Lung (tissue), 12 donors: Measurements from ENCODE around the gene KCP. TPM values are rescaled to one million over a fixed set of nuclear protein-coding genes. Genes with fewer than 3 reads are reported as not detected.

ENCODE experiments used
- ATAC-seq: fragments of 200-7000 bp; cut with Tn5 transposase; one replicate; pipeline ENCODE4 v1.9.1; 2020; ENCODE audit warnings: moderate number of reproducible peaks; ENCODE audit not compliant: insufficient read depth, low FRiP score
- DNase-seq, 3 donors: peaks; one replicate each; pipeline ENCODE4 v3.0.0-alpha.2; 2013 to 2017
- H3K27ac ChIP-seq, 2 donors: one replicate each; pipeline ENCODE4 v1.5.1; 2013; ENCODE audit warnings: mild to moderate bottlenecking in 2 of 2, moderate library complexity in 2 of 2, control low read depth in 1 of 2, inconsistent platforms in 1 of 2, low read depth in 1 of 2, low read length in 1 of 2
- H3K27me3 ChIP-seq, 3 donors: one replicate each; pipeline ENCODE4 v1.5.1; 2013; ENCODE audit warnings: low read length in 2 of 3; ENCODE audit not compliant: control insufficient read depth in 3 of 3, insufficient read depth in 3 of 3
- H3K36me3 ChIP-seq, 4 donors: one replicate each; pipeline ENCODE4 v1.5.1; 2013; ENCODE audit warnings: low read length in 4 of 4, mild to moderate bottlenecking in 1 of 4, moderate library complexity in 1 of 4; ENCODE audit not compliant: control insufficient read depth in 4 of 4, insufficient read depth in 4 of 4
- H3K4me1 ChIP-seq, 5 donors: one replicate each; pipeline ENCODE4 v1.5.1; 2013; ENCODE audit warnings: low read length in 5 of 5, mild to moderate bottlenecking in 2 of 5, moderate library complexity in 1 of 5; ENCODE audit not compliant: control insufficient read depth in 5 of 5, insufficient read depth in 5 of 5
- H3K4me3 ChIP-seq: one replicate; pipeline ENCODE4 v1.5.1; 2013; ENCODE audit warnings: mild to moderate bottlenecking, control low read depth, moderate library complexity
- H3K9ac ChIP-seq, 2 donors: one replicate each; pipeline ENCODE4 v1.5.1; 2013; ENCODE audit warnings: low read length in 2 of 2, control low read depth in 1 of 2; ENCODE audit not compliant: insufficient read depth in 1 of 2
- H3K9me3 ChIP-seq, 4 donors: one replicate each; pipeline ENCODE4 v1.5.1; 2013; ENCODE audit warnings: low read length in 3 of 4, mild to moderate bottlenecking in 1 of 4, moderate library complexity in 1 of 4; ENCODE audit not compliant: control insufficient read depth in 4 of 4, insufficient read depth in 3 of 4
- WGBS, 2 donors: extraction: QIAGEN DNeasy Blood & Tissue Kit; methylation state at CpG; one replicate each; pipeline ENCODE4 v1.1.7; 2013; 5-methylcytosine and 5-hydroxymethylcytosine counted together
- polyA plus RNA-seq, 2 donors: library from polyadenylated mRNA; stranded (reverse); fragments of 200-250 nt; gene quantifications; one replicate each; pipeline ENCODE4 v1.2.1, GENCODE V29; 2013
- total RNA-seq, 2 donors: library from RNA; depleted of rRNA in 1 of 2; stranded (reverse); fragments of >200 nt in 1 of 2; gene quantifications; one replicate each; pipeline ENCODE4 v1.2.1, GENCODE V29; 2014 to 2021
- TF ChIP-seq, protein P1 (sequence below): IDR thresholded peaks from 2 replicates; pipeline ENCODE4 v1.5.1; 2012; ENCODE audit warnings: mild to moderate bottlenecking; ENCODE audit errors: control extremely low read depth, extremely low read depth
- donor health status: control.
- donor health status: control.
- donor health status: Bipolar disorder and iron deficiency.
- donor health status: healthy.
- donor health status: DM: yes; HTN: yes; CAD: no.

KCP gene
- total and polyA plus RNA-seq, 4 donors: 0.22 to 3.9 (median 0.56) TPM

DNA sequence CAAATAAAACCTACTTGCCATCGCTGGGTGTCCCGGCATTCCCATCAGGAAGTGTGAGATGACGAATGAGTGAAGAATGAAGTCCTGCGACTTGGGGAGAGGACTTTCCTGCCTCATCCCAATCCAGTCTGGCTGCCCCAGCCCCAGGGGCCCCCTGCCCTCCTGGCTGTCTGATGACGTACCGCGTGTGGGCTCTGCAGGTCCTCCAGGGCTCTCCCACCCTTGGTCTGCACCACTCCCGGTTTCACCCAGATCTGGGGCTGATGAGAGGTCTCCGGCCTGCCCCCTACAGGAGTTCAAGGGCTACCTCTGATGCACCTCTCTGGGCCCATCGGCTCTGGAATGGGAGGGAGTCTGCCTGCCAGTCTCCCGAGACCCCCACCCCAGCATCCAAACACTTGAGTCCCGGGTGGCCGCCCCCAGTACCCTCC lies 38.1 kb downstream of the KCP start:
- no peak overlapping the region for H3K4me3 ChIP-seq
- DNase-seq: no peak
- WGBS, 2 donors: 68 to 82% methylated on average over 11 to 13 of the region's 13 CpGs
- TF ChIP-seq, protein P1, sequence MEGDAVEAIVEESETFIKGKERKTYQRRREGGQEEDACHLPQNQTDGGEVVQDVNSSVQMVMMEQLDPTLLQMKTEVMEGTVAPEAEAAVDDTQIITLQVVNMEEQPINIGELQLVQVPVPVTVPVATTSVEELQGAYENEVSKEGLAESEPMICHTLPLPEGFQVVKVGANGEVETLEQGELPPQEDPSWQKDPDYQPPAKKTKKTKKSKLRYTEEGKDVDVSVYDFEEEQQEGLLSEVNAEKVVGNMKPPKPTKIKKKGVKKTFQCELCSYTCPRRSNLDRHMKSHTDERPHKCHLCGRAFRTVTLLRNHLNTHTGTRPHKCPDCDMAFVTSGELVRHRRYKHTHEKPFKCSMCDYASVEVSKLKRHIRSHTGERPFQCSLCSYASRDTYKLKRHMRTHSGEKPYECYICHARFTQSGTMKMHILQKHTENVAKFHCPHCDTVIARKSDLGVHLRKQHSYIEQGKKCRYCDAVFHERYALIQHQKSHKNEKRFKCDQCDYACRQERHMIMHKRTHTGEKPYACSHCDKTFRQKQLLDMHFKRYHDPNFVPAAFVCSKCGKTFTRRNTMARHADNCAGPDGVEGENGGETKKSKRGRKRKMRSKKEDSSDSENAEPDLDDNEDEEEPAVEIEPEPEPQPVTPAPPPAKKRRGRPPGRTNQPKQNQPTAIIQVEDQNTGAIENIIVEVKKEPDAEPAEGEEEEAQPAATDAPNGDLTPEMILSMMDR: no peak
- H3K36me3 ChIP-seq: no peaks in the 10 kb centered on the region
- ATAC-seq: no peak
- no peaks in the 10 kb centered on the region for H3K9me3 ChIP-seq
- H3K27ac ChIP-seq: no peak overlapping the region
- H3K9ac ChIP-seq: no peak overlapping the region
- peaks cover 0 to 16% (median 0%) of the 10 kb centered on the region in 5 donors for H3K4me1 ChIP-seq
- H3K27me3 ChIP-seq: peaks cover 0 to 8% (median 5%) of the 10 kb centered on the region in 3 donors

DNA sequence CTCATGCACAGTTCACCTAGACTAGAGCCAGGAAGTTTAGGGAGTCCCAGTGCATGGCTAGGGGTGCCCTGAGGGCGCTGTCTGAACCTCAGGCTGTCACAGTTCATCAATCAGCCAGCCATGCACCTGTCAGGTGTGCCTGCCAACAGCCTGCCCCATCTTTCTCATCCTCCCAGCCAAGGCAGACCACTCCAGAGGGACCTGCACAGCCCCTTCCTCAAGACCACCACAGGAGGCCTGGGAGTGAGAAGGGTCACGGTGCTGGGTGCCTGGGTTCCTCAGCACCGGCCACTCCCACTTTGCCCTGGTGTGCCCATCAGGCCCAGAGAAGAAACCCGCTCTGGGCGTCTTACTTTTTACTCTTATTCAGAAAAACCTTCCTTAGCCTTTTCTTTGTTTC lies 39.5 kb downstream of the KCP start:
- TF ChIP-seq, protein P1: no peak
- Histone ChIP-seq H3K4me1 (peaks cover 0 to 16% (median 0%) of the 10 kb centered on the region in 5 donors), H3K4me3 (no peak overlapping the region), H3K27ac (no peak overlapping the region), H3K9me3 (no peaks in the 10 kb centered on the region), H3K36me3 (peaks cover 0 to 3% (median 2%) of the 10 kb centered on the region in 4 donors), H3K27me3 (peaks cover 0 to 8% (median 5%) of the 10 kb centered on the region in 3 donors), H3K9ac (no peak overlapping the region)
- 96 to 97% methylated on average over 5 of the region's 5 CpGs for WGBS, 2 donors
- no peak for DNase-seq
- no peak for ATAC-seq

DNA sequence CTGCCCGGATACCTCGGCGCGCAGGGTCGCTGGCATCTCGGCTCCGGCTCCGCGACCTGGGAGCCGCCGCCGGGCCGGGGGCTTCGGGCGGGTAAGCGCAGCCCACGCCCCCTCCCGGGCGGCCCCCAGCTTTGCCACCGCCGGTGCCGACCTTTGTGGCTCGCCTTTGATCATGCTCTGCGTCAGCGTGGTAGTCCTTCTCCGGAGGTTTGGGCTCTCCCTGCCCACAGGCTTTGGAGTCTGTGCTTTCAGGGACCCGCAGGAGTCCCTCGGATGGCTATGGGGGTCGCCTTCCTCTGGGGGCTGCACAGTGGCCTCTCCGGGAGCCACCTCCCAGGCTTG lies 40.6 kb downstream of the KCP start:
- Histone ChIP-seq H3K9ac (no peak overlapping the region), H3K4me3 (no peak overlapping the region), H3K4me1 (peaks cover 0 to 16% (median 0%) of the 10 kb centered on the region in 5 donors), H3K27ac (no peak overlapping the region), H3K9me3 (no peaks in the 10 kb centered on the region), H3K27me3 (peaks cover 0 to 8% (median 5%) of the 10 kb centered on the region in 3 donors), H3K36me3 (peaks cover 0 to 15% (median 11%) of the 10 kb centered on the region in 4 donors)
- TF ChIP-seq, protein P1: no peak
- no peak for ATAC-seq
- 5 to 8% methylated on average over 30 of the region's 30 CpGs for WGBS, 2 donors
- no peak for DNase-seq
